ENCODE measurements around the gene HERC4. TPM values are rescaled to one million over a fixed set of nuclear protein-coding genes. Genes with fewer than 3 reads are reported as not detected.

Gene HERC4
- total and polyA plus RNA-seq, 4 donors = 7.3 to 53.2 (median 16.0) TPM

GRCh38 chr10:68121020-68121743 lies 46.1 kb upstream of the HERC4 start:
- no peak overlapping the region for H3K4me3 ChIP-seq (ENCODE audit: low read depth in 1 of 3, low read length in 3 of 3)
- no peak for DNase-seq (ENCODE audit: low spot score)
- TF ChIP-seq JUND (IDR thresholded peaks at IDR 0.05) (no peak), RAD21 (IDR thresholded peaks at IDR 0.05) (no peak), HNF4G (IDR thresholded peaks at IDR 0.05) (no peak), REST (IDR thresholded peaks at IDR 0.05) (no peak), ATF3 (IDR thresholded peaks at IDR 0.05) (no peak), MAX (IDR thresholded peaks at IDR 0.05) (no peak), ZBTB33 (IDR thresholded peaks at IDR 0.05) (no peak), FOXA1 (IDR thresholded peaks at IDR 0.05) (no peak), EGR1 (IDR thresholded peaks at IDR 0.05; ENCODE audit: low read depth in 2 of 2) (no peak), HNF4A (conservative IDR thresholded peaks at IDR 0.05) (no peak), TAF1 (conservative IDR thresholded peaks at IDR 0.05) (no peak), SP1 (IDR thresholded peaks at IDR 0.05) (no peak), FOXA2 (IDR thresholded peaks at IDR 0.05) (no peak)
- no peaks in the 10 kb centered on the region for H3K27me3 ChIP-seq (ENCODE audit: control insufficient read depth in 4 of 4, insufficient read depth in 4 of 4, low read length in 3 of 4)
- H3K27ac ChIP-seq (ENCODE audit: low read depth in 1 of 2, low read length in 2 of 2) = no peak overlapping the region
- peaks cover 0 to 3% (median 0%) of the 10 kb centered on the region in 4 donors for H3K4me1 ChIP-seq (ENCODE audit: control insufficient read depth in 4 of 4, insufficient read depth in 4 of 4, low read length in 3 of 4)
- no peaks in the 10 kb centered on the region for H3K36me3 ChIP-seq (ENCODE audit: control insufficient read depth in 4 of 4, insufficient read depth in 3 of 4, low read depth in 1 of 4, low read length in 3 of 4)
- WGBS = 90% methylated on average over 15 of the region's 15 CpGs
- H3K9me3 ChIP-seq (ENCODE audit: control insufficient read depth in 4 of 4, low read length in 3 of 4) = no peaks in the 10 kb centered on the region
- H3K9ac ChIP-seq (ENCODE audit: low read depth in 1 of 2, low read length in 2 of 2) = no peak overlapping the region

GRCh38 chr10:68118657-68119056 lies 43.6 kb upstream of the HERC4 start:
- TF ChIP-seq GABPA (IDR thresholded peaks at IDR 0.05 in 1 of 2, conservative IDR thresholded peaks at IDR 0.05 in 1 of 2) (no peak), FOXA1 (IDR thresholded peaks at IDR 0.05) (no peak), REST (IDR thresholded peaks at IDR 0.05) (no peak)
- 88% methylated on average over 3 of the region's 3 CpGs for WGBS
- H3K4me3 ChIP-seq (ENCODE audit: low read depth in 1 of 3, low read length in 3 of 3) = no peak overlapping the region
- peaks cover 0 to 1% (median 0%) of the 10 kb centered on the region in 4 donors for H3K4me1 ChIP-seq (ENCODE audit: control insufficient read depth in 4 of 4, insufficient read depth in 4 of 4, low read length in 3 of 4)
- no peak overlapping the region for H3K27ac ChIP-seq (ENCODE audit: low read depth in 1 of 2, low read length in 2 of 2)
- no peaks in the 10 kb centered on the region for H3K9me3 ChIP-seq (ENCODE audit: control insufficient read depth in 4 of 4, low read length in 3 of 4)
- no peaks in the 10 kb centered on the region for H3K27me3 ChIP-seq (ENCODE audit: control insufficient read depth in 4 of 4, insufficient read depth in 4 of 4, low read length in 3 of 4)
- H3K36me3 ChIP-seq (ENCODE audit: control insufficient read depth in 4 of 4, insufficient read depth in 3 of 4, low read depth in 1 of 4, low read length in 3 of 4) = no peaks in the 10 kb centered on the region
- no peak overlapping the region for H3K9ac ChIP-seq (ENCODE audit: low read depth in 1 of 2, low read length in 2 of 2)
- DNase-seq (ENCODE audit: low spot score) = no peak
